Astrocyte (in vitro differentiated cells and primary cell): Measurements from ENCODE around the gene BHLHA15.

Source experiments
- EZH2 ChIP-seq: IDR thresholded peaks from 2 replicates; pipeline ENCODE4 v1.6.1; 2012; ENCODE audit warnings: mild to moderate bottlenecking, low read length, inconsistent platforms; ENCODE audit not compliant: insufficient read depth
- TF ChIP-seq, protein P1 (sequence below): IDR thresholded peaks from 2 replicates; pipeline ENCODE4 v1.5.1; 2011; ENCODE audit warnings: low read depth, mild to moderate bottlenecking, inconsistent platforms, low read length, moderate library complexity; ENCODE audit not compliant: insufficient read depth

DNA sequence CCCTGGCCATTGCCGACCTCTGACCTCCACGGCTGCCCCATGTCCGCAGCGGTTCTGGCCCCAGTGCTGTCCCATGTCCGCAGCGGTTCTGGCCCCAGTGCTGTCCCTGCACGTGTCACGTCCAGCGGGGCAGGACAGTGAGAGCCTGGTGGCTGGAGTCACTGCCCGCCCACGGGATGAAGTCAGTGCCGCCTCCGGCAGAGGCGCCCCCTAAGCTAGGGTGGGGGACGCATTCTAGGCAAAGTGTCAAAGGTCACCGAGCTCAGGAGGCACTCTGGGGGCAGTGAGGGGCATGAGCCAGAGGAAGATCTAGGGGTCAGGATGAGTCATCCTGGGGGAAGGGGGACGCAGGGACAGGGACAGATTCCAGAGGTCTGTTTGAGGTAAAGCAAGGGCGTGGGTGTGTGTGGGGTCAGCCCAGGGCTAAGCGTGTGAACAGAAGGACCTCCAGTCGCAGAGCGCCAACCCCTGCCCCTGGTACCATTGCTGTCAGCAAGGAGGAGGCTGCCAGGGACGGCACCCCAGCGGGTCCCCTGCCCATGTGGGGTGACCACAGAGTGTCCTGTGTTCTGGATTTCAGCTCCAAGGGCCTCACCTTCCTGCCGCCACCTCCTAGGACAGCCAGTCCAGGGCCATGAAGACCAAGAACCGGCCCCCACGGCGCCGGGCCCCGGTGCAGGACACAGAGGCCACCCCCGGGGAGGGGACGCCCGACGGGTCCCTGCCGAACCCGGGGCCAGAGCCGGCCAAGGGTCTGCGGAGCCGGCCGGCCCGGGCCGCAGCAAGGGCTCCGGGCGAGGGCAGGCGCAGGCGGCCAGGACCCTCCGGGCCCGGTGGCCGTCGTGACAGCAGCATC is 665 bp downstream of the BHLHA15 start:
- TF ChIP-seq, protein P1, sequence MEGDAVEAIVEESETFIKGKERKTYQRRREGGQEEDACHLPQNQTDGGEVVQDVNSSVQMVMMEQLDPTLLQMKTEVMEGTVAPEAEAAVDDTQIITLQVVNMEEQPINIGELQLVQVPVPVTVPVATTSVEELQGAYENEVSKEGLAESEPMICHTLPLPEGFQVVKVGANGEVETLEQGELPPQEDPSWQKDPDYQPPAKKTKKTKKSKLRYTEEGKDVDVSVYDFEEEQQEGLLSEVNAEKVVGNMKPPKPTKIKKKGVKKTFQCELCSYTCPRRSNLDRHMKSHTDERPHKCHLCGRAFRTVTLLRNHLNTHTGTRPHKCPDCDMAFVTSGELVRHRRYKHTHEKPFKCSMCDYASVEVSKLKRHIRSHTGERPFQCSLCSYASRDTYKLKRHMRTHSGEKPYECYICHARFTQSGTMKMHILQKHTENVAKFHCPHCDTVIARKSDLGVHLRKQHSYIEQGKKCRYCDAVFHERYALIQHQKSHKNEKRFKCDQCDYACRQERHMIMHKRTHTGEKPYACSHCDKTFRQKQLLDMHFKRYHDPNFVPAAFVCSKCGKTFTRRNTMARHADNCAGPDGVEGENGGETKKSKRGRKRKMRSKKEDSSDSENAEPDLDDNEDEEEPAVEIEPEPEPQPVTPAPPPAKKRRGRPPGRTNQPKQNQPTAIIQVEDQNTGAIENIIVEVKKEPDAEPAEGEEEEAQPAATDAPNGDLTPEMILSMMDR = no peak
- no peak for TF ChIP-seq EZH2
